Endometrium (tissue), 2 donors: ENCODE data around the gene CD48.

Experiments used
- FAIRE-seq: peaks from 2 replicates; lab custom pipeline; 2012; peaks lifted over from hg19 to GRCh38; lab: Jason Lieb, UNC
- donor health status: control.
- donor health status: control.

CD48 gene

DNA sequence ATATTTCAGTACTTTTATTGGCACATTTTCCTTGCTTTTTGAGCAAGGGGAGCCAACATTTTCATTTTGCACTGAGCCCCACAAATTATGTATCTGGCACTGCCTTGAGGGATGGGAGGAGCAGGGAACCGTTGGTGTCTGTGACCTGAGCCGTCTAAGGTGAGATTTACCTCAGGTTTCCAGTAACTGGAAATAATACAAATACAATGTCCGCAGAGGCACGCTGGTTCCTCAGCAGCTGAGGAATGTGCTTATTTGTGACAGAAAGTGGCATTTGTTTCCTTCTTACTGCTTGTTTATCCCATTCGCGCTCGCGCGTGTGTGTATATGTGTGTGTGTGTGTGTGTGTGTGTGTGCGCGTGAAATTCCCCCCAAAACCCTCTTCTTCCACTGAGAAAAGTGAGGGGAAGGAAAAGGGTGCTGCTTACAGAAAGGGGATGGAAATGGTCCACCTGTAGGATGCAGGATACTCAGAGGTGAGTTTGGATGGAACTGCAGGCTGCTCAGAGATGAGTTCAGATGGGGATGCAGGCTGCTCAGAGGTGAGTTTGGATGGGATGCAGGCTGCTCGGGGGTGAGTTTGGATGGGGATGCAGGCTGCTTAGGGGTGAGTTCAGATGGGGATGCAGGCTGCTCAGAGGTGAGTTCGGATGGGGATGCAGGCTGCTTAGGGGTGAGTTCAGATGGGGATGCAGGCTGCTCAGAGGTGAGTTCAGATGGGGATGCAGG, 34.6 kb downstream of the CD48 start:
- no peak for FAIRE-seq

DNA sequence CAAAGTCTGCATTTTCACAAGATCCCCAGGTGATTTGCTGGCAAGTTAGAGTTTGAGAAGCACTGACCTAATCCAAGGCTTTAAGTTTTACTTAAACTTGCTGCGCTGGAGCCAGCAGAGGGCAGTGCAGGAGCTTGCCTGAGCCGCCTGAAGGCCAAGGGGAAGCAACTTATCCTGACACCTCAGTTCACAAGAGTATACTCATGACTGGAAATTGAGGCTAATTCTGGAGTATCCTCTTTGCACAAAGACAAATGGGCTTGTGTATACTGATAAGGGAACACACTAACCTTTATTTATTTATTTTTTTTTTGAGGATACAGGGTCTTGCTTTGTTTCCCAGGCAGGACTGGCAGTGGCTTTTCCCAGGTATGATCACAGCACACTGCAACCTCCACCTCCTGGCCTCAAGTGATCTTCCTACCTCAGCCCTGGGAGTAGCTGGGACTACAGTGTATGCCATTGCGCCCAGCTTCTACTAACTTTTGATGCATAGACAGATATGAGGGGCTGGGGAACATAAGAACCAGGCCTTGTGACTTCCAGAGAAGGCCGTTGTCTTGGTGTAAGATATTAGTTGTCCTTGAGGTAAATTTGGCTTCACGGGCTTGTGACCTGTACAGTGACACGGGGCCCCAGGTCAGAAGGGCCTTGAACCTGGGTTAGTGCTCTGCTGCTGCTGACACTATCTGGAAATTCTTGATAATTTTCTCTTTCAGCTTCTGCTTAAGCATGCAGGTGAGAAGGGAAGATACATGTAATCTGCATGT, 35.8 kb downstream of the CD48 start:
- FAIRE-seq: no peak

DNA sequence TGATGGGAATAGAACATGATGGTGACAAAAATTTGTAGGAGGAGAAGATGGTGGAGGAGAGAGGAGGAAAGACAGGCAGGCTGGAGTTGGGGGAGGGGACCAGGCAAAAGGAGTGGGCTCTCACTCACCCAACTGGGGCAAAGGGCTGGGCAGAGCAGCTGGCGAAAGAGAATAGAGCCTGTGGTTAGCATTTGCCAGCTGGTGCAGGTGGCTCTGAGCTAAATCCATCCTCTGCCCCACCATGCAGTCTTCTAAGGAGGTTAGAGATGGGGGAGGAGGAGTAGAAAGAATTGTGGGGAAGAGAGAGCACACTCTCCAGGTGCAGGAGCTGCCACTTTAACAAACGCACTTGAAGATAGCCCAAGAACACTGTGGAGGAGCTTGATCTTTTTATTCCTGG, 37.2 kb downstream of the CD48 start:
- no peak for FAIRE-seq

DNA sequence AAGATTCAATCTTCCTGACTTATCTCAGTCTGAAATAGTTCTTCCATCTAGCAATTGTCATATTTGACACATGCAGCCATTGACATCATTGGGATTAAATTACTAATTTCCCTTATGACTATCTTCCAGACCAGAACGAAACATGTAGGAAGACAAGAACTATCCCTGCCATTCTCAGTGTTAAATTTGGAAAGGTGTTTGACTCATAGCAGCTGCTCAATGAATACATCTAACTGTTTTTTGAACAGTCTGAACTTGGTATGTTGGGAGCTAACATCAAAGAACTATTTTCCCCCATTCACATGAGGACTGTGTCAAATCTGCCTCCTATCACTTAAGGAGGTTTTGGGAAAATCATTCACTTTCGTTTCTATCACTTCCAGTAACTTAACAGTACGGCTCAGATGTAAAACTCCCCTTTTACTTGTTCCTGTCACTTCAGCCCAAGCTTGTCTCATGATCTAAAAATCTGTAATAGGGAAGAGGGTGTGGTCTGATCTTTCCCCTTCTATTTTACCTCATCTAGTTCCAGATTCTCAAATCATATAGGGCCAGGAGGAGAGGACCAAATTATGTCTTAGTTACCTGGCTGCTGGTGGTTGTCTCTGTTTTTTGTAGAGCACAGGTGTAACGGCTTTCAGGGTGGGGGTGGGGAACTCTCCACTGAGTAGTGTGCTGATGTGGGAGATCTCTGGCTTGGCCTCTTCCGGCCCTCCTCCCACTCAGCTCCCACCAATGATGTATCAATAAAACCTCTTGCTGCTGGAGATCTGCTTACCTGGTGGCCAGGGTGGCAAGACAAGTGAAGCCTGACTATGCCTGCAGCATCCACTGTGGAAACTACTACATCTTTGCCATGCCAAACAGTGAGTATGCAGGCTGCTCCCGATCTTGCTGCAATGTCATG, 38.6 kb downstream of the CD48 start:
- no peak for FAIRE-seq

DNA sequence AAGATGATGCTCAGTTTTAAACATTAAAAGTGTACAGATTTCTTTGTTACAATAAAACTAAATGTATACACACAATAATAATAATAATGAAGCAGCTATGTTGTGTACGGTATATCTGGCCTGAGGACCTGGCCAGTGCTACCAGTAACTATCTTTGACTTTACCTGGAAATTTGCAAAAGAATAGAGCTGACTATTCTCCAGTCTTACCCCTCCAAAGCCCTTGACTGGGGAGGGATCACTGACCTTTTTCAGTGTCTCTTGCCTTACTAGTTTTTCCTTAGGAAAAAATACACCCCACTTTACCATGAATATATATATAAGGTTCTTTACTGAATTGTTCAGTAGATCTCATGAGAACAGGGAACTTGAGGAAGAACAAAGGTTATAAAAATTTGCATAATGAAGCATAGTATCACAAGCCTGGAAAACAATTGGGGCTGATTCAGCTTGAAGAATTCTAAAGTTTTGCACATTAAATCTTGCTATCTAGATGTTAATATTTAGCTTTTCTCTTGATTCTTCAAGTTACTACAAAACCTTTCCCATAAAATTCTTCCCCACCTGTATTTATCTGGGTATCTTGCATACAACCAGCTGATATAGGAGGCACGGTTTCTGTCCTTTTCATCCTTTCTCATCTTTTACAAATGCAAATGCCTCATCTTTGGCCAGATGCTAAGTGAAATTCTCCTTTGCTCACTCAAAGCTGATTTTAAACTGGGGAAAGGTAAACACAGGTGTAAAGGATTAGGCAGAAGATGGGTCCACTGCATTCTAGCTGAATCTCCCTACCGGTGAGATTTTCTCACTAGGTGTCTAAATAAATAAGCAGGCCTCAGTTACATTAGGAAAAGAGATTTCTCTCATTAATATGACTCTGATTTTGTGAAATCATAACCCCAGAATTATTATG, 39.8 kb downstream of the CD48 start:
- no peak for FAIRE-seq

DNA sequence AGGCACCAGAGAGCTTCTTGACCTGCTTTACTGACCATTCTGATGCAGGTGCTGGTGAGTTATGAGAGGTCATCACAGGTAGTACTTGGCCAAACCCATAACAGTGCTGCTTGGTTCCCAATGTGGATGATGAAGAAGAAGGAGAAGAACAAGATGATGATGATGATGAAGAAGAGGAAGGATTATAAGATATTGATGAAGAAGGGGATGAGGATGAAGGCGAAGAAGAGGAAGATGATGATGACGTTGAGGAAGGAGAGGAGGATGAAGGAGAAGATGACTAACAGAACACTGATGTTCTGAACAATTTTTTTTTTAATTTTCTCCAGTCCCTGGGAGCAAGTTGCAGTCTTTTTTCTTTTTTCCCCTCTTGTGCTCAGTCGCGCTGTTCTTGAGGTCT, 40.9 kb downstream of the CD48 start:
- FAIRE-seq: no peak

DNA sequence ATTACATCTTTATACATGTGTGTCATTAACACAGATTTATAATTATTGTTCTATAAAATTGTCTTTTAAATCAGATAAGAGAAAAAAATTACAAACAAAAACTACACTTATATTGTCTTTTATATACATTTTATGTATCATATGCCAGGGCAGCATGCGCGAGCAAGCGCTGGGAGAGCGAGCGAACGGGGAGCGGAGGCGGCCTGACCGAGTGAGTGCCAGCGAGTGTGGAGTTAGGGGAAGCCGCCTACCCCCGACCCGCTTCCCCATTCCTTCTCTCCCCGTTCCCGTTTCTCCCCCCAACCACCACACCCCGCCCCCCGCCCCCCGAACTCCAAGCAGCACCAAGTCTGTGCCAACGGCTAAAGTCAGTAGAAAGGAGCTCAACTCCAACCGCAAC, 41.8 kb downstream of the CD48 start:
- FAIRE-seq: no peak

DNA sequence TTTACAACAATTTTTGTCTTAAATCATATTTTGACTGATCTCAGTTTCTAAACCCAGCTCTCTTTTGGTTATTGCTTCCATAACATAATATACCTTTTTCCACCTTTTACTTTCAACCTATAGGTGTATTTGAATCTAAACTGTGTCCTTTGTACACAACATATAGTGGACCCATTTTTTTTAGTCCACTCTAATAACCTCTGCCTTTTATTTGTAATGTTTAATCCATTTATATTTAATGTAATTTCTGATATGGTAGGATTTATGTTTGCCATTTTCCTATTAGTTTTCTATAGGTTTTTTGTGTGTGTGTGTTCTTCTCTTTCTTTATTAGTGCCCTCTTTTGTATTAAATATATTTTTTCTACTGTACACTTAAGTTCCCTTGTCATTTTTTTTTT, 42.3 kb downstream of the CD48 start:
- no peak for FAIRE-seq

DNA sequence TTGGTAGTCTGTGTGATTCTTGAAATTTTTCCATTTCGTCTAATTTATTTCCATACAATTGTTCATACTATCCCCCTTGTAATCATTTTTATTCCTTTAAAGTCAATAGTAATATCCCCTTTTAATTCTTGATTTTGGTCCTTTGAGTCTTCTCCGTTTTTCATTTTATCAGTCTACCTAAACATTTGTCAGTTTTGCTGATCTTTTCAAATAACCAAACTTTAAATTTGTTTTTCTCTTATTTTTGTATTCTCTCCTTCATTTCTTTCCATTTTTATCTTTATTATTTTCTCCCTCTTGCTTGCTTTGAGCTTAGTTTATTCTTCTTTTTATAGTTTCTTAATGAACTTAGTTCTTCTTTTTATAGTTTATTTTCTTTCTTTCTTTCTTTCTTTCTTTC, 43.7 kb downstream of the CD48 start:
- FAIRE-seq: no peak

DNA sequence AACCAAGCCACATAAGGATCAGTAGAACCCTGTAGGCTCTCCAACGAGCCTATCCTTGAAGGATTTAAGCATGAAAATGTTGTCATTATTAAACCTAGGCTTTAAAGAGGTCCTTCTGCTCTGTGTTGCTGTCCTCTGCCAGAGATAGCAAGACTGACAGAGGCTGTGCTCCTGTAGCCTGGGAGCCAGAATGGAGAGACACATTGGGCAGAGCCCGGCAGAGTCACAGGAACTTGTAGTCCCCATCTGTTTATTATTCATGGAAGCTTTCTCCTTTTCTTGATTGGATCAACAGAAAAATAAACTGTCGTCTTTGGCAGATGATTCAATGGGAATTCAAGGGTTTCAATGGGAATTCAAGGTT, 45.6 kb downstream of the CD48 start:
- no peak for FAIRE-seq

DNA sequence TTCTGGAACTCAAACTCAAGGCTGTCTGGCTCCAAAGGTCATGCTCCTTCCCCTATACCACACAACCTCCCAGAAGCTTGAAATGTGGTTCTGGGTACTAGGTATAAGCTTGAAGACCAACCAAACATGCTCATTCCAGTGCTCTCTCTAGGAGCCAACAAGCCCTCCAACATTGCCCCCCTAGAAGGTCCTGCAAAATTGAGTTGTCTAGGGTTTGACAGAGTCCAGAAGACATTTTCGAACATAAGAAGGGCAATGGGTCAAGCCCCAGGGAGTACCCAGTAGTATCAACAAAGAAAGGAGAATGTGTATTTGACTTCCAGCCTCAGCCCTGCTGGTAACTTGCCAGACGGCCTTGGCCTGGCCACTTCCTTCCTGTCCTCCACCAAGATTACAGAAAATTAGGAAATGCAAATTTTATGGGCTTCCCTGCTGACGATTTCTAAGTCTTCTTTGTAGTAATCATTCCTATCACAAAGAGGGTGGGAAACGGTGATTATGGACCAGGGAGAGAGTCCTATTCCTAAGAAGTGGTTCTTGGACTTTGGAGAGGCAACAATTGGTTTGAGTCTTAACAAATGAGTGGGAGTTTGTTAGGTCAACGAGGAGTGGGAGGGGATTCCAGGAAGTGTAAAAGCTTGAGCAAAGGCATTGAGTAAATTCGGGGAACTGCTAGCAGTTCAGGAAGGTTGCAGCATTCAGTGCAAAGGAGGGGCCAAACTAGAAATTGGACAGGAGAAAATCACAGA, 46.1 kb downstream of the CD48 start:
- FAIRE-seq: no peak

DNA sequence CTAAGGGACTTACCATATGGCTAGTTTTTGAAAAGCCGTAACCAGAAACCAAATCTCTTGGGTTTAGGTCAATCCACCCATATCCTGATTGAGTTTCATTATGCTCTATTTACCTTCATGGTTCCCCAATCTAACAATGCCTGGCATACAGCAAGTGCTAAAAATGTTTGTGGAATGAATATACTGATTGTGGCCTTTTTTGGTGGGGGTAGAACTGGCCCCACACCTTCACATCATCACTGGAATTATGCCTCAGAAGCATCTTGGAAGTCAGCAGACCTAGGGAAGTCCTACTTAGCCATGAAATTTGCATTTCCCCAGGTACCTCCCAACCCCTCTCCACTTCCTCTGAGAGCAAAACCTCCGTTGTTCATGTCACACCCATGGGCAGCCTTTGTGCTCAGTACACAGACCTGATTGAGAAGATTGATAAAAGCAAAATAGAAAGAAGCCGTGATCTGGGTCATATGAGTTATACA, 47.0 kb downstream of the CD48 start:
- FAIRE-seq: no peak

DNA sequence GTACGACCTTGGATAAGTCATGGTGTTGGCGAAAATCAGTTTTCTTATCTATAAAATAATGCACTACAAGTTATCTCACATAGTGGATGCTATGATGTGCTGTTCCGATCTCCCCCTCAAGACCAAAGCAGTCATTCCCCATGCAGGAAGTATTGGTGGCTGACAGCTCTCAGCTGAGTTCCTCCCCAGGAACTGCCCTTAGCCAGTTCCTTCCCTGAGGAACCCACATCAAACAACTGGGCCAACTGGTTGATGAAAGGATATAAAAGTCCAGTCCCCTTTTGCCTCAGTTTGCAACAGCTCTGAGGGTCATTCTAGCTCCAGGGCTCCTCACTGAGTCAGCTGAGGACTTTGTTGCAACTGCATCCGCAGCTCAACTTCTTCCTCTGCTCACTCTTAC, 48.7 kb downstream of the CD48 start:
- no peak for FAIRE-seq

DNA sequence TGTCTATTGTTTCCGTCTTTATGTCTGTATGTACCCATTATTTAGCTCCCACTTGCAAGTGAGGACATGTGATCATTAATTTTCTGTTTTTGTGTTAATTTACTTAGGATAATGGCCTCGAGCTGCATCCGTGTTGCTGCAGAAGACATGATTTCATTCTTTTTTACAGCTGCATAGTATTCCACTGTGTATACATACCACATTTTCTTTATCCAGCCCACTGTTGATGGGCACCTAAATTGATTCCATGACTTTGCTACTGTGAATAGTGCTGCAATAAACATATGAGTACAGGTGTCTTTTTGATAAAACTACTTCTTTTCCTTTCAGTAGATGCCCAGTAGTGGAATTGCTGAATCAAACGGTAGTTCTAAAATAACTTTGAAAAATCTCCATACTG, 52.1 kb downstream of the CD48 start:
- FAIRE-seq: no peak

DNA sequence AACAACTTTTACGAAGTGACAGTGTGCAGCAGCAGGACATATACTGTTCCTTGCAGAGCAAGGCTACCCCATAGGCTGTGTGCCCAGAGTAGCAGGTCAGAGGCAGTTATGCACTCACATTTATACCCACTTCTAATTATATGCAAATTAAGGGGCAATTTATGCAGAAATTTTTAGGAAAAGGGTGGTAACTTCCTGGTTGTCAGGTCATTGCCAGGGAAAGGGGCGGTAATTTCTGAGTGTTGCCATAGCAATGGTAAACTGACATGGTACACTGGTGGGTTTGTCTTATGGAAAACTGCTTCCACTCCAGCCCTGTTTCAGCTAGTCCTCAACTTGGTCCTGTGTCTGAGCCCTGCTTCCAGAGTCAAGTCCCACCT, 52.8 kb downstream of the CD48 start:
- FAIRE-seq: no peak

DNA sequence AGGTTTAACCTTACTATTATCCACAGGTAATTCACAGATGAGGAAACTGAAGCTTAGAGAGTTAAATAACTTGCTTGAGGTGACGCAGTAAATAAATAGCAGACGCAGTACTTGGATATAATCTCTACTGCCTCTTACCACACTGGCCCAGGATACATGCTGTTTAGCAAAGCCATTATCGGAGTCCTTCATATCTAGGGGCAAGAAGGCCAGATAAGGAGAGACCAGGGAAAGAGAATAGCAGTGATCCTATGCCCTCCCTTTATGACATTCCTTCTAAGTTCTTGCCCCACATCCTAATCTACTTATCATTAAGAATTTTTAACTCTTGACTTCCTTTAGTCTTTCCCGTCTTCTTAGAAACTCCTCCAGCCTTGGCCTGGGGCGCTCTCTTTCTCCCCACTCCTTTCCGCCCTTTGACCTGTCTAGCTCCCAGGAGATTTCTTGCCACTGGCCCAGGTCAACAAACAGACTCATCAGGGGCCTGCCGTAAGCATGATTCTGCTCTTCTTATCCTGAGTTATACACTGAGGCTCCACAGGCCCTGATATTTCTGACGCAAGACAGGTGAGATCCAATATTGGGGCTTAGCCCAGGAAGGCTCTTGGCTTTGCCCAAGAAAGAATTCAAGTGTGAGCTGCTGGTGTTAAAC, 53.3 kb downstream of the CD48 start:
- no peak for FAIRE-seq

DNA sequence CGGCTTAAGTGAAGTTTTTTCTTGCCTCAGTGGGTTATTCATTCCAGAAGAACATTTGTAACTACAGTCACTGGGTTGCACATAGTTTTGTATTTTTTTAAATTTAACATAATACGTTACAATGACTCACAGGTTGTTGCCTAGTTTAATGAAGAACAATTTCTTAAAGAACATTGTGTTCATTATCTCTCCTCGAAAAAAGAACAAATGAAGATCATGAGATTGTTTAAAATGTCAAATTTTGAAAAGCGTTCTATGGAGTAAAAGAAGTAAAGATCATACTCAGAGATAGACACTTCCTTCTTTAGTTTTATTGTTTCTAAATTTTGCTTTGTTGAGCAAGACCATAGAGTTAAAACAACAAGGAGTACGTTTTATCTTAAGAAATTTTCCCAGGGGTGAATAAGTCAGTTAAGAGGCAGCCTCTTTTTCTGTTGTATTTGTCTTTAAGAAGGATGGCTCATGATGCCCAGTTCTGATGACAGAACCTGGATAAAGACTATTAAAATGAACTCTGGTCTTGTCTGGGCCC, 54.3 kb downstream of the CD48 start:
- no peak for FAIRE-seq

DNA sequence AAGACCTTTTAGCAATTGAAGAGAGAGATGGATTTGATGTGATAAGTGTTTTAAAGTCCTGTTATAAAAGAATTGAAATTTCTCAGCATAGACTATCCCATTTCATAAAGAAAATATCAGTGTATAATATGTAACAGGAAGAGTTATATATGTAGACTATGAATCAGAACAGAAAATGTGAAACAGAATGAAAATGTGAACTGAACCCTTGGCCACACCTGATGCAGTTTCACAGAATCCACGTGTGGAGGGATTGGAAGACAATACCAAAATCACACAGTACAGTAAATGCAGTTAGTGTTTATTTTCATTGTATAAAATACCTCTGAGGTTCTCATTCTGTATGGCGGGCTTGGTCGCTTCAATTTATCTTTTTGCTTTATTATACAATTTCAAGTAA, 54.9 kb downstream of the CD48 start:
- FAIRE-seq: no peak

DNA sequence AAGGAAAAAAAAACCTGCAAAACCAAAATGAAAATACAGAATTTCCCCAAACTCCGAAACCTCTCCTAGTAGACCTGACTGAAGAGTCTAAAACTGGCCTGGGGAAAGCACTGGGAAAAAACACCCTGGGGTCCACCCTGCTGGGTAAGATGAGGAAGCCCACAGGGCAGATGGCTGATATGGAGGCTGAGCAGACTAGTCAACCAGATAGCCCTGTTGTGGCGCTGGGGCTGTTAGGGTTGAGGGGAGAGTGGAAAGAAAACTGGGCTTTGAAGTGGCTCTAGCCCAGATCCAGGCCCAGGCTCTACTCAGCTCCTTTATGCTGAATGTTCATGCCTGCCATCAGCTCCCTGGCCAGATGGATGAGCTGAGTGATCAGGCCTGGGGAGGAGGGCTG, 58.0 kb downstream of the CD48 start:
- no peak for FAIRE-seq

DNA sequence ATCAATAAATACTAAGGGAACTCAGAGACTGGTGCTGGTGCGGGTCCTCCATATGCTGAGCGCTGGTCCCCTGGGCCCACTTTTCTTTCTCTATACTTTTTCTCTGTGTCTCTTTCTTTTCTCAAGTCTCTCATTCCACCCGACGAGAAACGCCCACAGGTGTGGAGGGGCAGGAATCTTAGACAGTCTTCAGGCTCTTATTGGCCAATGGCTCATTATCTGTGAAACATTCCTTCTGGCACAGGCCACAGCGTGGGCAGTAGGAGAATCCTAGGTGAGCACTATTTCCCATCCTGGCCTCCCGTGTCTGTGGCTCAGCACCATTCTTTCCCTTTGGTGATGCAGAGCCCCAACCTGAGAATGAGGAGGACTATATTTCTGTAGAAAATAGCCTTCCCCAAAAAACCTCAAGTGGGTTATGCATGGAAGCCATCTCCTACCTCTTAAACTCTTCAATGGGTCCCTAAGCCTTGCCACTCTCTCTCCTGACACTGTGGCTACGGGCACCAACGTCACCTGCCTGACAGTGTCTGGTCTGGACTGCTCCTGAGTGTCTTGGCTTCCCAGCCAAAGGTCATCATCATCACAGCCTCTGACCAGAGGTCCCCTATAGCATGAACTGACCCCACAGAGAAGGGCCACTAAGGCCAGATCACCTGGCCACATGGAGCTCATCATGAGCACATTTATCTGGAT, 58.5 kb downstream of the CD48 start:
- no peak for FAIRE-seq
